ENCODE results near the gene CYTH1. TPM values are rescaled to one million over a fixed set of nuclear protein-coding genes. Genes with fewer than 3 reads are reported as not detected.

Gene CYTH1
- total RNA-seq, 1 experiment from 2014 or later: 46.7 TPM

GRCh38 chr17:78634154-78634553 lies 147.9 kb downstream of the CYTH1 start:
- Histone ChIP-seq H3K27me3 (ENCODE audit: control insufficient read depth, insufficient read depth, low read length) (no peaks in the 10 kb centered on the region), H3K4me1 (ENCODE audit: control insufficient read depth, insufficient read depth, low read length) (no peaks in the 10 kb centered on the region), H3K9me3 (ENCODE audit: control insufficient read depth, insufficient read depth, low read depth, low read length) (no peaks in the 10 kb centered on the region), H3K27ac (ENCODE audit: low read length) (no peak overlapping the region), H3K36me3 (ENCODE audit: control insufficient read depth, insufficient read depth, low read length) (no peaks in the 10 kb centered on the region), H3K4me3 (ENCODE audit: low read depth in 2 of 2, low read length in 2 of 2) (no peak overlapping the region)
- in situ Hi-C loops (cut with HindIII; ENCODE audit: low pct_unique_long_range_greater_than_20kb, low sequenced_read_pairs) (no loop called here), intact Hi-C loops (cut with micrococcal nuclease; ENCODE audit: unreplicated experiment) (no loop called here)
- ChIA-PET CTCF (no interaction called here), POLR2A (no interaction called here)
- no TSS peak for BruUV-seq (replicated peaks)
- ATAC-seq (no peak), DNase-seq (ENCODE audit: low read depth, low spot score) (no peak)
- TF ChIP-seq POLR2AphosphoS5 (IDR thresholded peaks at IDR 0.05; ENCODE audit: low read depth, low read length) (no peak), TCF7L2 (IDR thresholded peaks at IDR 0.05; ENCODE audit: low read depth, low read length) (no peak), REST (IDR thresholded peaks at IDR 0.05; ENCODE audit: insufficient read depth in 1 of 2, low read depth in 2 of 2, low read length in 1 of 2) (no peak), CTCF (IDR thresholded peaks at IDR 0.05) (no peak), SIN3A (IDR thresholded peaks at IDR 0.05; ENCODE audit: borderline replicate concordance, insufficient read depth, low read depth, low read length) (no peak)

GRCh38 chr17:78629436-78629995 lies 152.6 kb downstream of the CYTH1 start:
- in situ Hi-C loops (cut with HindIII; ENCODE audit: low pct_unique_long_range_greater_than_20kb, low sequenced_read_pairs) (no loop called here), intact Hi-C loops (cut with micrococcal nuclease; ENCODE audit: unreplicated experiment) (no loop called here)
- Histone ChIP-seq H3K9me3 (ENCODE audit: control insufficient read depth, insufficient read depth, low read depth, low read length) (no peaks in the 10 kb centered on the region), H3K36me3 (ENCODE audit: control insufficient read depth, insufficient read depth, low read length) (no peaks in the 10 kb centered on the region), H3K4me1 (ENCODE audit: control insufficient read depth, insufficient read depth, low read length) (no peaks in the 10 kb centered on the region), H3K27me3 (ENCODE audit: control insufficient read depth, insufficient read depth, low read length) (no peaks in the 10 kb centered on the region), H3K27ac (ENCODE audit: low read length) (no peak overlapping the region), H3K4me3 (ENCODE audit: low read depth in 2 of 2, low read length in 2 of 2) (no peak overlapping the region)
- ATAC-seq (no peak), DNase-seq (ENCODE audit: low read depth, low spot score) (no peak)
- TF ChIP-seq REST (IDR thresholded peaks at IDR 0.05; ENCODE audit: insufficient read depth in 1 of 2, low read depth in 2 of 2, low read length in 1 of 2): no peak
- no peak for TF ChIP-seq SIN3A (IDR thresholded peaks at IDR 0.05; ENCODE audit: borderline replicate concordance, insufficient read depth, low read depth, low read length)
- TF ChIP-seq TCF7L2 (IDR thresholded peaks at IDR 0.05; ENCODE audit: low read depth, low read length): no peak
- TF ChIP-seq CTCF (IDR thresholded peaks at IDR 0.05): no peak
- TF ChIP-seq POLR2AphosphoS5 (IDR thresholded peaks at IDR 0.05; ENCODE audit: low read depth, low read length): no peak
- BruUV-seq (replicated peaks): no TSS peak
- ChIA-PET CTCF (no interaction called here), POLR2A (no interaction called here)
